NCI-H2227 (cell line): ENCODE measurements around the gene ZBTB20.
A peak's percentile ranks its signal among the peaks of the same experiment; 100 is the strongest.

ENCODE experiments used
- DNase-seq: peaks from one replicate; lab custom pipeline; 2025; ENCODE audit not compliant: unreplicated experiment; lab: John Stamatoyannopoulos, UW

The ZBTB20 gene

GRCh38 chr3:114644367-114644766 lies 502.7 kb downstream of the ZBTB20 start:
- DNase-seq = no peak

GRCh38 chr3:114642951-114643741 lies 503.9 kb downstream of the ZBTB20 start:
- DNase-seq = no peak

- no peak for DNase-seq
These were observed 507.0 kb downstream of the ZBTB20 start for GRCh38 chr3:114640126-114640525.

- no peak for DNase-seq
These were observed 507.9 kb downstream of the ZBTB20 start for GRCh38 chr3:114639171-114639570.

- no peak for DNase-seq
These were observed 511.2 kb downstream of the ZBTB20 start for GRCh38 chr3:114635878-114636277.

- no peak for DNase-seq
These were observed 512.5 kb downstream of the ZBTB20 start for GRCh38 chr3:114634635-114635034.

- no peak for DNase-seq
These were observed 514.2 kb downstream of the ZBTB20 start for GRCh38 chr3:114632757-114633424.

GRCh38 chr3:114627770-114628169 lies 519.3 kb downstream of the ZBTB20 start:
- DNase-seq = no peak

- DNase-seq = no peak
These were observed 520.3 kb downstream of the ZBTB20 start for GRCh38 chr3:114626751-114627150.

GRCh38 chr3:114624571-114625181 lies 522.4 kb downstream of the ZBTB20 start:
- DNase-seq = no peak

- DNase-seq = no peak
These were observed 523.0 kb downstream of the ZBTB20 start for GRCh38 chr3:114624047-114624445.

GRCh38 chr3:114623420-114624046 lies 523.6 kb downstream of the ZBTB20 start:
- no peak for DNase-seq

- no peak for DNase-seq
These were observed 525.1 kb downstream of the ZBTB20 start for GRCh38 chr3:114622001-114622400.

GRCh38 chr3:114619771-114620170 lies 527.3 kb downstream of the ZBTB20 start:
- no peak for DNase-seq

GRCh38 chr3:114615523-114616085 lies 531.5 kb downstream of the ZBTB20 start:
- DNase-seq = peak; percentile 89

- no peak for DNase-seq
These were observed 537.0 kb downstream of the ZBTB20 start for GRCh38 chr3:114609973-114610630.

GRCh38 chr3:114608293-114608692 lies 538.8 kb downstream of the ZBTB20 start:
- DNase-seq = no peak

GRCh38 chr3:114606336-114606735 lies 540.8 kb downstream of the ZBTB20 start:
- DNase-seq = no peak

- no peak for DNase-seq
These were observed 546.5 kb downstream of the ZBTB20 start for GRCh38 chr3:114600571-114600970.

GRCh38 chr3:114597871-114598270 lies 549.2 kb downstream of the ZBTB20 start:
- no peak for DNase-seq

GRCh38 chr3:114597012-114597411 lies 550.1 kb downstream of the ZBTB20 start:
- no peak for DNase-seq
